Neuronal stem cell (in vitro differentiated cells): Measurements from ENCODE around the gene PNPLA7.

Experiments
- DNase-seq: peaks from one replicate; pipeline ENCODE4 v3.0.0-alpha.2; 2013; ENCODE audit warnings: low spot score
- H2AFZ ChIP-seq: one replicate; pipeline ENCODE4 v1.6.1; 2013; ENCODE audit warnings: mild to moderate bottlenecking, low read length, inconsistent platforms
- H2AK5ac ChIP-seq: 2 replicates; pipeline ENCODE4 v1.6.1; 2013; ENCODE audit warnings: low read depth, mild to moderate bottlenecking, inconsistent platforms, low read length, moderate library complexity, mixed read lengths
- H2BK120ac ChIP-seq: 2 replicates; pipeline ENCODE4 v1.6.1; 2013; ENCODE audit warnings: low read depth, mild to moderate bottlenecking, inconsistent platforms, low read length, moderate library complexity, mixed read lengths
- H2BK12ac ChIP-seq: one replicate; pipeline ENCODE4 v1.6.1; 2013; ENCODE audit warnings: low read length, inconsistent platforms
- H2BK15ac ChIP-seq: 2 replicates; pipeline ENCODE4 v1.6.1; 2013; ENCODE audit warnings: mild to moderate bottlenecking, low read length, inconsistent platforms, mixed read lengths
- H2BK5ac ChIP-seq: one replicate; pipeline ENCODE4 v1.6.1; 2013; ENCODE audit warnings: inconsistent platforms, mild to moderate bottlenecking, low read length, moderate library complexity
- H3K14ac ChIP-seq: one replicate; pipeline ENCODE4 v1.6.1; 2013; ENCODE audit warnings: low read length, inconsistent platforms
- H3K18ac ChIP-seq: 2 replicates; pipeline ENCODE4 v1.6.1; 2013; ENCODE audit warnings: low read length, inconsistent platforms
- H3K23ac ChIP-seq: 2 replicates; pipeline ENCODE4 v1.6.1; 2013; ENCODE audit warnings: low read depth, mild to moderate bottlenecking, mixed read lengths, low read length, inconsistent platforms; ENCODE audit not compliant: poor library complexity
- H3K27ac ChIP-seq: replicated peaks from 3 replicates; pipeline ENCODE4 v1.5.1; 2013; ENCODE audit warnings: low read length, inconsistent platforms
- H3K27me3 ChIP-seq, 3 experiments: 2 replicates each; pipeline ENCODE4 v1.6.1; 2013; ENCODE audit warnings: low read length in 3 of 3, mild to moderate bottlenecking in 2 of 3, inconsistent platforms in 1 of 3, low read depth in 1 of 3, mixed read lengths in 1 of 3, moderate library complexity in 1 of 3; ENCODE audit not compliant: control insufficient read depth in 3 of 3, insufficient read depth in 3 of 3
- H3K36me3 ChIP-seq, 2 donors: replicated peaks in 1 of 2; 2 replicates each; pipeline ENCODE4 v1.6.1; 2013; ENCODE audit warnings: low read length in 2 of 2; ENCODE audit not compliant: control insufficient read depth in 2 of 2, insufficient read depth in 2 of 2
- H3K4ac ChIP-seq: 2 replicates; pipeline ENCODE4 v1.6.1; 2013; ENCODE audit warnings: inconsistent platforms, mild to moderate bottlenecking, low read length, moderate library complexity
- H3K4me1 ChIP-seq, 2 donors: 1 replicate in 1 of 2; 2 replicates in 1 of 2; pipeline ENCODE4 v1.6.1; 2013; ENCODE audit warnings: low read length in 2 of 2, low read depth in 1 of 2; ENCODE audit not compliant: control insufficient read depth in 2 of 2, insufficient read depth in 1 of 2
- H3K4me2 ChIP-seq: one replicate; pipeline ENCODE4 v1.6.1; 2013; ENCODE audit warnings: mild to moderate bottlenecking, low read length, inconsistent platforms; ENCODE audit not compliant: insufficient read depth, poor library complexity, severe bottlenecking
- H3K4me3 ChIP-seq, 2 donors: 2 replicates each; pipeline ENCODE4 v1.5.1; 2013; ENCODE audit warnings: low read length in 2 of 2, mild to moderate bottlenecking in 2 of 2, inconsistent platforms in 1 of 2, moderate library complexity in 1 of 2
- H3K79me1 ChIP-seq: one replicate; pipeline ENCODE4 v1.6.1; 2013; ENCODE audit warnings: low read depth, mild to moderate bottlenecking, inconsistent platforms, low read length, moderate library complexity
- H3K9ac ChIP-seq: one replicate; pipeline ENCODE4 v1.6.1; 2013; ENCODE audit warnings: mild to moderate bottlenecking, low read depth, low read length, inconsistent platforms; ENCODE audit not compliant: poor library complexity
- H3K9me3 ChIP-seq, 2 donors: replicated peaks in 1 of 2; 2 replicates each; pipeline versions ENCODE3 to v1.6.1; 2013; ENCODE audit warnings: low read length in 2 of 2, mild to moderate bottlenecking in 2 of 2, inconsistent platforms in 1 of 2, low read depth in 1 of 2, mixed read lengths in 1 of 2, moderate library complexity in 1 of 2; ENCODE audit not compliant: control insufficient read depth in 2 of 2, insufficient read depth in 1 of 2
- H4K8ac ChIP-seq: one replicate; pipeline ENCODE4 v1.6.1; 2013; ENCODE audit warnings: low read depth, mild to moderate bottlenecking, inconsistent platforms, low read length, moderate library complexity
- H4K91ac ChIP-seq: one replicate; pipeline ENCODE4 v1.6.1; 2013; ENCODE audit warnings: low read length, low read depth, mild to moderate bottlenecking, inconsistent platforms; ENCODE audit not compliant: poor library complexity
- WGBS, 2 donors: extraction: QIAGEN DNeasy Blood & Tissue Kit; methylation state at CpG; one replicate each; pipeline ENCODE4 v1.1.7; 2013; ENCODE audit warnings: missing lambda C conversion rate in 2 of 2, mixed read lengths in 1 of 2; ENCODE audit not compliant: insufficient read length in 2 of 2, insufficient replicate concordance in 1 of 2; ENCODE audit errors: extremely low coverage in 2 of 2; 5-methylcytosine and 5-hydroxymethylcytosine counted together

PNPLA7 gene

DNA sequence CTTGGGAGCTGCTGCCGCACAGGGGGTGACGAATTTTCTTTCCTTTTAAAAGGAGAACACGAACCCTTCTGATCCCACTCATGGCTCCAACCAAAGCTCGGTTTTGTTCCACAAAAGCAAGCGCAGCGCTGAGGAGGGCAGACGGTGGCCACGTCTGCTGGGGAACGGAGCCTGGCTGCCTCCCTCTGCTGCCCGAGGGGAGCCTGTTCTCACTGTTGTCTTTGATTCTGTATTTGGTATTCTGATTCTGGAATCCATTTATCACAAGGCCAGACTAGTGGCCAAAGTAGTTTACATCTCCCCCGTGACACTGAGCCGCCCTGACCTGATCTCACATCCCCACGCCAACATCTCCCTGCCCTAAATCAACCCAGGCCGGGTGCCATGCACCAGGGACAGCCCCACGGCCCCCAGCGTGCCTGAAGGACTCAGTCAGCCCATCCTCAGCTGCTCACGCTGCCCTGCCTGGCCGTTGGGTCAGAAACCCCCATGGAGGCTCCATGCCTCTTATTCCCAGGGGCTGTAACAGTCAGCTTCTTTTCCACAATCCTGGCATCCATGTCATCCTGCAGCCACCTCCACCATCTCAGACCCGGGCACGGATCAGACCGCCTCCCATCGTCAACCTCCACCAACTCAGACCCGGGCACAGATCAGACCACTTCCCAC lies 84.3 kb downstream of the PNPLA7 start:
- Histone ChIP-seq H3K27ac (no peak overlapping the region), H3K27me3 (peaks cover 0 to 6% (median 5%) of the 10 kb centered on the region in 3 experiments), H2AFZ (no peak overlapping the region), H4K8ac (no peak overlapping the region), H3K4ac (no peak overlapping the region), H3K4me2 (no peak overlapping the region), H3K9ac (peak overlapping the region; percentile 60), H2BK15ac (peak overlapping the region; percentile 37), H2AK5ac (peak overlapping the region; percentile 92), H3K14ac (peak overlapping the region; percentile 21), H3K79me1 (no peaks in the 10 kb centered on the region), H3K4me1 (no peaks in the 10 kb centered on the region), H3K4me3 (peak overlapping the region in 1 of 2 donors; percentile 42), H2BK120ac (no peak overlapping the region), H3K18ac (peak overlapping the region; percentile 71), H2BK5ac (peak overlapping the region; percentile 46), H2BK12ac (no peak overlapping the region), H3K9me3 (peaks cover 0 to 2% of the 10 kb centered on the region in 2 donors), H4K91ac (no peak overlapping the region), H3K23ac (no peak overlapping the region), H3K36me3 (no peaks in the 10 kb centered on the region)
- WGBS, 2 donors: no CpG with 5 or more reads among the region's 23 CpGs
- DNase-seq: no peak

DNA sequence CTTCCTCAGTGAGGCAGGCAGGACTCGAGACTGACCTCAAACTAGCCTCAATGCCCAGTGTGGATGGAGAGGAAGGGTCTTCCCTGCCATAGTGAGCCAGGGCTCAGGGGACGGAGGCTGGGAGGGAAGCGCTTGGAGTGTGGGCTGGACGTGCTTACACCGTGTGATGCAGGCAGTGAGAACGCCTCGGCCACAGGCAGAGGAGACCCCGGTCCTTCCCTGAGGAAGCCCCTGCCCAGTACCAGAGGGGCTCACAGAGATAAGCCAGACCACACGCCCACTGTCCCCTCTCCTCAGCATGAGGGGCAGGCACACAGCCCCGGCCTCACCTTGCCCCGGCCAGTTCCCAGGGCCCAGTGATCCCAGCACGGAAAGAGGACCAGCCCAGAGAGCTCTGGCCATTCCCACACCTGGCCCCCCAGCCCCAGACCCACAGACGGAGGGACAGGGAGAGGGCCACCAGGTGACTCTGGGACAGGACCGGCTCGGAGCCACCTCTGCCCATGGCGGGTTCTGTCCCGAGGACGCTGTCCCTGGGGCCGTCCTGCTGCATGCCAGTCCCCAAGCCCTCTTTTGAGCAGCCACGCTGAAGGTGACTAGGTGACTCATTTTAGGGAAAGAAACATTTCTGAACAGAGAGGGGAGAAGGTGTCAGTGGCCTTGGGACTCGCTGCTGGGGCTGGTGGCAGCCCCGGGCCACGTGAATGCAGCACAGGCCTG lies 85.0 kb downstream of the PNPLA7 start:
- Histone ChIP-seq H3K79me1 (no peaks in the 10 kb centered on the region), H3K4me3 (no peak overlapping the region), H3K4ac (no peak overlapping the region), H4K8ac (peak overlapping the region; percentile 65), H3K18ac (no peak overlapping the region), H2AFZ (no peak overlapping the region), H3K14ac (peak overlapping the region; percentile 75), H3K27me3 (peaks cover 0 to 6% (median 5%) of the 10 kb centered on the region in 3 experiments), H4K91ac (peak overlapping the region; percentile 12), H3K4me1 (no peaks in the 10 kb centered on the region), H2BK120ac (no peak overlapping the region), H2BK15ac (no peak overlapping the region), H3K23ac (peak overlapping the region; percentile 73), H3K4me2 (no peak overlapping the region), H2BK5ac (peak overlapping the region; percentile 46), H3K9ac (no peak overlapping the region), H2AK5ac (peak overlapping the region; percentile 91), H3K36me3 (no peaks in the 10 kb centered on the region), H3K27ac (no peak overlapping the region), H3K9me3 (peaks cover 0 to 2% of the 10 kb centered on the region in 2 donors), H2BK12ac (no peak overlapping the region)
- no CpG with 5 or more reads among the region's 23 CpGs for WGBS, 2 donors
- DNase-seq: no peak

DNA sequence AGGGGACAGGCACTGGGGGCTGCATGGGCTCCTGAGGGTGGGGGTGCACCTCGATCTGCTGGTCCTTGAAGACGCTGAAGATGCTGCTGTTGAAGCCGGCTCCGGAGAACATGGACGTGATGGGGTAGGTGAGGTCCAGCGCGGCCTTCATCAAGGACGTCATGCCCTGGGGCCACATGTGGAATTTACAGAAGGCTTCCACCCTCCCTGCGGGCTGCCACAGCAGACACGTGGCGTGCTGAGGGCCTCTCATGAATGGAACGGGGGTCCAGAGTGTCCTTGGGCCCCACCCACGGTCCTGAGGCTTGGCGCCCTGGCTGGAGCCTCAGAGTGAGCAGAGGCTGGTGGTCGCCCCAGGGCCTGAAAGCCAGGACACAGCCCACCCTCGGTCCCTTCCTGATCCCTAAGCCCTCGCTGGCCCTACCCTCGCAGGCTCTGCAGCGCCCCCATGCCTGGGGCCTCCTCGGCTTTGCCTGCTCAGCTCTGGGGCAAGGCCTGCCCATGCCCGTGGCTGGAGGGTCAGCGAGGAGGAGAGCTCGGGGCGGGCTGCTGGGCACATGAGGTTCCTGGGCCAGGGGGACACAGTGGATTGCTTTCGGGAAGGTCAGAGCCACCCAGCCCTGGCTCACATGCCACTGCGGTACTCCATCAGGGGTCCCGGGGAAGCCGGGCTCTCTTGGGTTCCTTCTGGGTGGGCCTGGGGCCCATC lies 85.8 kb downstream of the PNPLA7 start:
- peak overlapping the region; percentile 65 for H4K8ac ChIP-seq
- no peak overlapping the region for H3K4ac ChIP-seq
- no peak for DNase-seq
- no peaks in the 10 kb centered on the region for H3K79me1 ChIP-seq
- no peak overlapping the region for H2BK5ac ChIP-seq
- no peak overlapping the region for H2BK120ac ChIP-seq
- H2AK5ac ChIP-seq: peak overlapping the region; percentile 91
- no peak overlapping the region for H3K23ac ChIP-seq
- peaks cover 0 to 2% of the 10 kb centered on the region in 2 donors for H3K9me3 ChIP-seq
- no CpG with 5 or more reads among the region's 28 CpGs for WGBS, 2 donors
- H3K4me3 ChIP-seq: no peak overlapping the region
- H2BK15ac ChIP-seq: peak overlapping the region; percentile 21
- no peak overlapping the region for H3K27ac ChIP-seq
- peaks cover 2 to 5% of the 10 kb centered on the region in 2 donors for H3K4me1 ChIP-seq
- peaks cover 0 to 6% (median 5%) of the 10 kb centered on the region in 3 experiments for H3K27me3 ChIP-seq
- H3K14ac ChIP-seq: peak overlapping the region; percentile 75
- H2AFZ ChIP-seq: no peak overlapping the region
- H3K18ac ChIP-seq: peak overlapping the region; percentile 64
- peak overlapping the region; percentile 94 for H4K91ac ChIP-seq
- no peak overlapping the region for H2BK12ac ChIP-seq
- peak overlapping the region; percentile 30 for H3K9ac ChIP-seq
- no peak overlapping the region for H3K4me2 ChIP-seq
- no peaks in the 10 kb centered on the region for H3K36me3 ChIP-seq

DNA sequence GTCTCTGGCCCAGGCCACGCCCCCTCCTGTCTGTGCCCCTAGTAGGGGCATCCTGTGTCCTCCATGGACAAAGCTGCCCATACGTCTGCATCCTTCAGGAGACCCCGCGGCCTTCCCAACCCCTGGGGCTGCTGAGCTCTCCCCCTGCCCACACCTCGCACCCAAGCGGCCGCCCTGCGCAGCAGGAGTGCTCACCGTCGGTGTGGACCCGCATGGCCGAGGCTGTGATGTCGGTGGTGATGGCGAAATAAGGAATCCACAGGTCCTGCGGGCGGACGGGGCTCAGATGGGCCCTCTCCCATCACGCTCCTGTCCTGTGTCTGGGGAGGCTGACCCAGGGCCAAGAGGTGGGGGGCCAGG lies 86.3 kb downstream of the PNPLA7 start:
- H3K79me1 ChIP-seq: no peaks in the 10 kb centered on the region
- peak overlapping the region; percentile 21 for H2BK15ac ChIP-seq
- no peak overlapping the region for H3K4me2 ChIP-seq
- no peak overlapping the region for H3K4me3 ChIP-seq
- H3K14ac ChIP-seq: peak overlapping the region; percentile 56
- no peak for DNase-seq
- peaks cover 3 to 6% of the 10 kb centered on the region in 2 donors for H3K4me1 ChIP-seq
- no peak overlapping the region for H2BK12ac ChIP-seq
- H3K27ac ChIP-seq: no peak overlapping the region
- no peak overlapping the region for H2BK5ac ChIP-seq
- no CpG with 5 or more reads among the region's 18 CpGs for WGBS, 2 donors
- peak overlapping the region; percentile 64 for H3K18ac ChIP-seq
- H3K23ac ChIP-seq: no peak overlapping the region
- no peak overlapping the region for H3K9ac ChIP-seq
- peak overlapping the region; percentile 94 for H4K91ac ChIP-seq
- no peaks in the 10 kb centered on the region for H3K36me3 ChIP-seq
- H3K4ac ChIP-seq: no peak overlapping the region
- H2BK120ac ChIP-seq: no peak overlapping the region
- H4K8ac ChIP-seq: no peak overlapping the region
- peaks cover 0 to 2% of the 10 kb centered on the region in 2 donors for H3K9me3 ChIP-seq
- no peak overlapping the region for H2AFZ ChIP-seq
- peaks cover 0 to 6% (median 5%) of the 10 kb centered on the region in 3 experiments for H3K27me3 ChIP-seq
- peak overlapping the region; percentile 89 for H2AK5ac ChIP-seq
